Amniotic epithelial cell (primary cell): ENCODE data around the gene PIAS2.
"Not testable (repeated sequence)": the region's sequence is repeated elsewhere in the genome, so short reads cannot be mapped to it uniquely, and the experiment has no call there.

Experiments
- DNase-seq: peaks from one replicate; pipeline ENCODE4 v3.0.0-alpha.2; 2010; ENCODE audit warnings: low read depth

PIAS2 gene, protein sequence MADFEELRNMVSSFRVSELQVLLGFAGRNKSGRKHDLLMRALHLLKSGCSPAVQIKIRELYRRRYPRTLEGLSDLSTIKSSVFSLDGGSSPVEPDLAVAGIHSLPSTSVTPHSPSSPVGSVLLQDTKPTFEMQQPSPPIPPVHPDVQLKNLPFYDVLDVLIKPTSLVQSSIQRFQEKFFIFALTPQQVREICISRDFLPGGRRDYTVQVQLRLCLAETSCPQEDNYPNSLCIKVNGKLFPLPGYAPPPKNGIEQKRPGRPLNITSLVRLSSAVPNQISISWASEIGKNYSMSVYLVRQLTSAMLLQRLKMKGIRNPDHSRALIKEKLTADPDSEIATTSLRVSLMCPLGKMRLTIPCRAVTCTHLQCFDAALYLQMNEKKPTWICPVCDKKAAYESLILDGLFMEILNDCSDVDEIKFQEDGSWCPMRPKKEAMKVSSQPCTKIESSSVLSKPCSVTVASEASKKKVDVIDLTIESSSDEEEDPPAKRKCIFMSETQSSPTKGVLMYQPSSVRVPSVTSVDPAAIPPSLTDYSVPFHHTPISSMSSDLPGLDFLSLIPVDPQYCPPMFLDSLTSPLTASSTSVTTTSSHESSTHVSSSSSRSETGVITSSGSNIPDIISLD

GRCh38 chr18:46917108-46917802, at the start of gene PIAS2, which contains the start of gene KATNAL2:
Gene PIAS2 (minus strand): TSS chr18:46917507. CDS start chr18:46917345, 162 bp downstream.
Gene KATNAL2 (plus strand): TSS chr18:46917602. CDS start chr18:46946873, 29,271 bp downstream.
- peak; percentile 42 for DNase-seq

- not testable (repeated sequence) for DNase-seq
Observed at GRCh38 chr18:46966266-46966665, 49.0 kb upstream of the PIAS2 start.

DNA sequence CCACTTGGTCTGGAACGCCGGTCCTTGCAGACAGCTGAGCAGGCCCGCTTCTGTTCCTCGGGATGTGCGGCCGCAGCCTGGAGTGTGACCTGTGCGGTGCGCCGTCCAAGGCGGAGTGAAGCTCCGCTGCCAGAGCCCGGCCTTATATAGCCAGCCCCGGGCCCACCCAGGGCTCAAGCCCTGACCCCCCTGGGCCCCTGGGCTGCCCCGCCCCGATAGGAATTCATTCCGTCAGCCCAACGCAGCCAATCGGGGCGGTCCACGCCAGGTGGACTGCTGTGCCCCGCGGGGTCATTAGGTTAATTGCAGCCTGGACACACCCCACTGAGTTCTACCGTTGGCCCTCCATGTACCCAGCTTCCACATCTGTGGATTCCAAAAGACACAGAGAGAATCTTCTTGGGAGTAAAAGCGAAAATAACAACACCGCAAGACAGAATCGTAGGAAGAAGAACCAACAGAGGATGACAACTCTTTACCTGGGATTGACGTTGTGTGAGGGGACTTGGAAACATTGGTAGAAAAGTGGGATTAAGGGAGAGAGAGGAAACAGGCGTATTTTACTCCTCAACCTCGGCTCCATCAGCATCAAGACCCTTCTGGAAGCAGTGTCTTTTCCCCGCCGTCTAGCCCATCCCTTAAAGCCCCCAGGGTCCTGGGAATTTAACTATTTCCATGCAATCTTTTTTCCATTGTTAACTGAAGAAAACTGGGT, 47.4 kb upstream of the PIAS2 start:
- DNase-seq: not testable (repeated sequence)

DNA sequence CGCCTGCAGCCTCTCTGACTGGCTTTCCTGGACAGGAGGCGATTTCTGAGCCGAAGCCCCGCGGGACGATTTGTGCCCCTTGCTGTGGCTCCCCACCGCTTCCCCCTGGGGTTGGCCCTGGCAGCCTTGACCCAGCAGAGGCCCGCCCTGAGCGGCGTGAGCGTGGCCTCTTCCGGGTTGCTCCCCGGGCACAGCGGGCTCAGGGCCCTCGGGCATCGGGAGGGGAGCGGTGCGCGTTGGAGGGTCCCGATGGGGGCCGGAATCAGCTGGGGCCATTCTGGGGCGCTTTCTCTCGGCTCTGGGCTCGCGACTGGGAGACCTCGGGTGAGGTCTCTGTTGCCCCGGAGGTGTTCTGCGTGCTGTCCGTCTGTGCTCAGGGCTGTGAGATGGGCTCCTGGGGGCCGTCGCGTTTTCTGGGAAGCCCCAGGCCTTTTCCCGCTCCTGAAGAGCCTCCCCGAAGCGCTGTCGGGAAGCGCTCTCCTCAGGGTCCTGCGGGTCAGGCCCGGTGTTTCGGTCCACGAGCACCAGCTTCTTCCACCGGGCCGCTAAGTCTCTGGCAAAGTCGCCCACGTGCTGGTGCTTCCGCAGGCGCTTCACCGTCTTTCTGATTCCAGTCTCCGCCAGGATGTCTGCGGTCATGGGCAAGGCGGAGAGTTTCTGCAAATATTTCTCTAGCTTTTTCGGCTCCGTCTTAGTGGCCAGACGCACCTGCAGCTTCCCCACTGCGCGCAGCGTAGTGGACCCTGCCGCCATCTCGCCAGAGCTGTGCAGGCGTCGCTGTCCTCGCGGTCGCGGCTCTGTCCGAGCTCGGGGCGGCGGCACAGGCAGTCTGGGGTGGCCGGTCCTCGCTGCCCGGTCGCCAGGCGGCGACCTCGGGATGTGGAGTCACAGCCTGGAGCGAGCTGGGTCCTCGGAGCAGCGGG, 46.6 kb upstream of the PIAS2 start:
- DNase-seq: not testable (repeated sequence)

DNA sequence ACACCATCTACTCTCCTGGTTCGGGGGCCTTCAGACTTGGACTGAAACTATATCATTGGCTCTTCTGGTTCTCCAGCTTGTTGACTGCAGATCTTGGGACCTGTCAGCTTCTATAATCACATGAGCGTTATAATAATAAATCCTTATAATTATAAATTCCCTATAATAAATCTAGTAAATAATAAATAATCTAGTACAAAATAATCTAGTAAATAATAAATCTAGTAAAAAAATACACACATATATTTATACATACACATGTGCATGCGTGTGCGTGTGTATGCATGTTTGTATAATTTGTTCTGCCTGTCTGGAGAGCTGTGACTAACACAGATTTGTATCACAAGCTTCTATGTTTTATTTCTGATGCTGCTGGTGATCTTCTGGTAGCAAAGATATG, 40.9 kb upstream of the PIAS2 start:
- no peak for DNase-seq

GRCh38 chr18:46953195-46953594, 35.9 kb upstream of the PIAS2 start:
- no peak for DNase-seq

DNA sequence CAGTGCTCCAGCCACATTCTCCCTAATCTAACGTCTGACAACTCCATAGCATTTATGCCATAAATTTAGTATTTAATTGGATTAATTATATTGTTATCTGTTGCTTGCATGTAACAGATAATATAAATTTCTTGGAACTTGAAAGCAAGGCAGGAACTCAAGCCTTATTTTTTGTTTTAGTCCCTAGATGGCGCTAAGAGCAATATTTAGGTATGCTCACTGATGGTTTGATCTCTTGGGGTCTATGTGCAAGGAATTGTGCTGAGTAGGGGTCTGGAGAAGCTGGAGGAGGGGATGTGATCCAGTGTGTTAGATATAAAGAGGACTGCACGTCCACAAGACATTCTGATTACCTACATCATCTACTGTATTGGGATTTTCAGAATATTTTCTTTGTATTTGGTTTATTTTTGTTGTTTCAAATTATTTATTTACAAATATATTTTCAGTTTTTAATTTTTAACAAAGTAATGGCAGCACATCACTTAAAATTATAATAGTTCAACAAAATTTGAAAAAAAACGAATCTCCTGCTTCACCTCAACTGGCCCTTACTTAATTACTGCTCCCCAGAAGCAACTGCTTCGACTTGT, 32.9 kb upstream of the PIAS2 start:
- DNase-seq: no peak

GRCh38 chr18:46946656-46947282, 29.5 kb upstream of the PIAS2 start:
- peak; percentile 79 for DNase-seq

GRCh38 chr18:46942646-46943045, 25.3 kb upstream of the PIAS2 start:
- DNase-seq: no peak

- DNase-seq: no peak
Observed at GRCh38 chr18:46939998-46940571, 22.8 kb upstream of the PIAS2 start.

DNA sequence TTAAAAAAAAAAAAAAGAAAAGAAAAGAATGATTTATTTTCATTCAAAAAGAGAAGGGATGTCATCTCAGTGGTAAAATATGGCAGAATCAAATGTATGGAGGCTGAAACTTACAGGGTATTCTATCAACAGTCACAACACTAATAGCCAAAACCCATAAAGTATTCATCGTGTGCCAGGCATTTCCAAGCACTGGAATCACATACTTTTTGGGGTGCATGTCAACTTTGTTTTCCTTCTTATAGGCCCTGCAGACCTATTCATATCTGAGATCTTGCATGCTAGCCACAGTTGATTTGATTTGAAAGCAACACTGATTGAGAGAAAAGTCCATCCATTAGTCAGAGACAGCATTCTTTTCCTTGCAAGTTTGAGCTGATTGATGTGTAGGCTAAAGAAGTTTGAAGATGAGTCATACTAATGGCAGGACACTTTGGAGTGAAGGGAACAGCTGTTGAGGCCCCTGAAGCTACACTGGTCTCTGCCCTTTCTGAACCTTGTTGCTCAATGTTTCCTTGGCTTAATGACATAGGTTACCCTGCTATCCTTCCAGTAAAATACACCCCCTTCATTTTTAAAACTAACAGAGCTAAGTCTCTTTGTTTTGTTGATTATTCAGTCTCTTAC, 22.1 kb upstream of the PIAS2 start:
- peak; percentile 78 for DNase-seq

DNA sequence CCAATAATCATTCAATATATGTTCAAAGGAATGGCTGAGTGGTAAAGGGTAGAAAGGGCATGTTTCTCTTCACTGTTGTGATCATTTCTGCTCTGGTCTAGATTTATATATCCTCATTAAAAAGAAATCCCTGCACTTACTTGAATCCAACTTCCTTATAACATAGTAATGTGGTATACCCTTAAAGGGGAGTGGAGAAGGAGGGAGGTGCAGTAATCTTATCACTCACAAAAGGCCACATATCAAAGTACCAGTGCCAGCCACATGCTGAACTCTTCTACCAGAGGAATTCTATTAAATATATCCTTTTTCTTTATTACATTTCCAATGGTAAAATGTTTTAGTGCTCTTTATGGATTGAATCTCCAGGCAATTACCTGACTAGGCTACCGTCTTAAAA, 3.3 kb upstream of the PIAS2 start:
- DNase-seq: no peak

- DNase-seq: no peak
Observed at GRCh38 chr18:46920067-46920466, 2.8 kb upstream of the PIAS2 start.

GRCh38 chr18:46917803-46918600, 695 bp upstream of the PIAS2 start:
- DNase-seq: peak; percentile 26

- peak; percentile 39 for DNase-seq
Observed at GRCh38 chr18:46916551-46917107, 678 bp downstream of the PIAS2 start.

DNA sequence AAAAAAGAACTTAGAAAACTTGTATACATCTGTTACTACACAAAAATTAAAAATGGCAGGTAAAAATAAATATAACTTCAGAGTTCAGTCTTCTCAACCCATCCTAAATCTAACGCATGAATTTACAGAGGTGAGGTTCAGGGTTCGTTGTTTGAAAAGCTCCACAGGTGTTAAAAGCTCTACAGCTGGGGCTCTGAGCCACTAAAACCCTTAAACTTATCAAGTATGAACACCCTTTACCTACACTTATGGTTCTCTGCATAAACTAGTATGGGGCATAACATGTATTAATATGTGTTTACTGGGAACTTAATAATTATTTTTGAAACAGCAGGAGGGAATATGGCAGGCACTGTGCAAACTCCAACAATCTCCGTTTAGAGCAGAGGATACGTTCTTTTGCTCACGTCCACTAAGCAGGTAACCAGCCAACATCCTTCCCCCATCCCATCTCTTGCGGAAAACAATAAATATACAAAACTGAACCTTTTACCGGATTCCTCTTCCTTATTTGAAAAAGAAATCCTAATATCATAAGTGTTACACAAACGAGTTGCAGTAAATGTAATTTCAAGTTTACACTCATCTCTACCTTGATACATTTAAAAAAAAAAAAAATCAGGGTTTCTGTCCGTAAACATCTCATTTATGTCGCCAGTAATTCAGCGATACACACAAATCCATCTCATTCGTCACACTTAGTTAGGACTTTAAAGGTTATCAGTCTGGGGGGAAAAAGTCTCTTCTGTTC, 1.3 kb downstream of the PIAS2 start:
- DNase-seq: no peak

DNA sequence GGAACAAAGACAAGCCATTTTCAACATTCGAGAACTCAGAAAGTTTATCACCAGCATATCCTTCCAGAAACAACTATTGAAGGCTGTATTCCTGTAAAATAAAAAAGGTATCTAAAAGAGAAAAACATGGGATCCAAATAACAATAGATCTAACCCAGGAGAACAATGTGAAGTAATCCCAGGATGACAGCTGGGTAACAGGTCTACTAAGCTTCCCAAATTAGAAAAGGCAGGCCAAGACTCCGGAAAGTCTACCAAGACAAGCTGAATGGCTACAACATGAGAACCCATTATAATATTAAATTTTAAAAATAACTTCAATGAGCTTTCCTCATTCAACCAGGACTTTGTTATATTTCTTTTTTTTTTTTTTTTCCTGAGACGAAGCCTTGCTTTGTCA, 6.5 kb downstream of the PIAS2 start:
- DNase-seq: no peak
